ENCODE data around the gene KLF11. TPM values are rescaled to one million over a fixed set of nuclear protein-coding genes. Genes with fewer than 3 reads are reported as not detected.
"Not testable (repeated sequence)": the region's sequence is repeated elsewhere in the genome, so short reads cannot be mapped to it uniquely, and the experiment has no call there.

Gene KLF11
- total RNA-seq, 1 donor from 2014 or later, result 7.8 TPM

- Mint-ChIP-seq H3K27me3 (ENCODE audit: insufficient read depth) (peaks cover 52% of the 10 kb centered on the region), H3K36me3 (ENCODE audit: low read depth) (peaks cover 1% of the 10 kb centered on the region), H3K4me1 (ENCODE audit: low read depth) (peaks cover 34% of the 10 kb centered on the region), H3K4me3 (no peak overlapping the region), H3K9me3 (no peaks in the 10 kb centered on the region), H3K27ac (no peak overlapping the region)
- intact Hi-C loops (cut with micrococcal nuclease), result loop anchor here (1.0 kb wide), 1 partner anchor 9 kb away; no protein-coding TSS in a partner anchor
- DNase-seq (ENCODE audit: low spot score), result no peak
Observed at GRCh38 chr2:10083692-10084211, 40.4 kb downstream of the KLF11 start.

- no peak for DNase-seq (ENCODE audit: low spot score)
- Mint-ChIP-seq H3K27ac (peak overlapping the region; percentile 71), H3K27me3 (ENCODE audit: insufficient read depth) (peaks cover 50% of the 10 kb centered on the region), H3K4me3 (no peak overlapping the region), H3K36me3 (ENCODE audit: low read depth) (no peaks in the 10 kb centered on the region), H3K9me3 (no peaks in the 10 kb centered on the region), H3K4me1 (ENCODE audit: low read depth) (peaks cover 29% of the 10 kb centered on the region)
- intact Hi-C loops (cut with micrococcal nuclease), result loop anchor here (1.0 kb wide), 1 partner anchor 8 kb away; no protein-coding TSS in a partner anchor
Observed at GRCh38 chr2:10084223-10084865, 41.0 kb downstream of the KLF11 start.

GRCh38 chr2:10085043-10085667 lies 41.8 kb downstream of the KLF11 start:
- H3K27me3 Mint-ChIP-seq (ENCODE audit: insufficient read depth), result peaks cover 58% of the 10 kb centered on the region
- peaks cover 34% of the 10 kb centered on the region for H3K4me1 Mint-ChIP-seq (ENCODE audit: low read depth)
- intact Hi-C loops (cut with micrococcal nuclease), result no loop called here
- H3K27ac Mint-ChIP-seq, result no peak overlapping the region
- H3K36me3 Mint-ChIP-seq (ENCODE audit: low read depth), result no peaks in the 10 kb centered on the region
- H3K9me3 Mint-ChIP-seq, result no peaks in the 10 kb centered on the region
- no peak overlapping the region for H3K4me3 Mint-ChIP-seq
- no peak for DNase-seq (ENCODE audit: low spot score)

- no peaks in the 10 kb centered on the region for H3K36me3 Mint-ChIP-seq (ENCODE audit: low read depth)
- H3K27ac Mint-ChIP-seq, result no peak overlapping the region
- H3K4me3 Mint-ChIP-seq, result no peak overlapping the region
- peaks cover 34% of the 10 kb centered on the region for H3K4me1 Mint-ChIP-seq (ENCODE audit: low read depth)
- H3K27me3 Mint-ChIP-seq (ENCODE audit: insufficient read depth), result peaks cover 63% of the 10 kb centered on the region
- intact Hi-C loops (cut with micrococcal nuclease), result no loop called here
- DNase-seq (ENCODE audit: low spot score), result no peak
- H3K9me3 Mint-ChIP-seq, result no peaks in the 10 kb centered on the region
Observed at GRCh38 chr2:10085668-10086059, 42.3 kb downstream of the KLF11 start.

GRCh38 chr2:10086950-10087349 lies 43.6 kb downstream of the KLF11 start:
- H3K4me1 Mint-ChIP-seq (ENCODE audit: low read depth), result peaks cover 27% of the 10 kb centered on the region
- no peak overlapping the region for H3K4me3 Mint-ChIP-seq
- no peak for DNase-seq (ENCODE audit: low spot score)
- intact Hi-C loops (cut with micrococcal nuclease), result no loop called here
- peaks cover 63% of the 10 kb centered on the region for H3K27me3 Mint-ChIP-seq (ENCODE audit: insufficient read depth)
- H3K9me3 Mint-ChIP-seq, result peaks cover under 1% of the 10 kb centered on the region
- H3K36me3 Mint-ChIP-seq (ENCODE audit: low read depth), result no peaks in the 10 kb centered on the region
- H3K27ac Mint-ChIP-seq, result no peak overlapping the region

- no peaks in the 10 kb centered on the region for H3K36me3 Mint-ChIP-seq (ENCODE audit: low read depth)
- DNase-seq (ENCODE audit: low spot score), result no peak
- H3K27me3 Mint-ChIP-seq (ENCODE audit: insufficient read depth), result peaks cover 64% of the 10 kb centered on the region
- peaks cover 27% of the 10 kb centered on the region for H3K4me1 Mint-ChIP-seq (ENCODE audit: low read depth)
- H3K4me3 Mint-ChIP-seq, result no peak overlapping the region
- peaks cover 3% of the 10 kb centered on the region for H3K9me3 Mint-ChIP-seq
- no peak overlapping the region for H3K27ac Mint-ChIP-seq
- intact Hi-C loops (cut with micrococcal nuclease), result no loop called here
Observed at GRCh38 chr2:10087360-10087759, 44.0 kb downstream of the KLF11 start.

GRCh38 chr2:10089565-10090190 lies 46.3 kb downstream of the KLF11 start:
- no peak overlapping the region for H3K4me3 Mint-ChIP-seq
- peaks cover 55% of the 10 kb centered on the region for H3K27me3 Mint-ChIP-seq (ENCODE audit: insufficient read depth)
- no peak overlapping the region for H3K27ac Mint-ChIP-seq
- peaks cover 3% of the 10 kb centered on the region for H3K36me3 Mint-ChIP-seq (ENCODE audit: low read depth)
- H3K4me1 Mint-ChIP-seq (ENCODE audit: low read depth), result peaks cover 5% of the 10 kb centered on the region
- DNase-seq (ENCODE audit: low spot score), result no peak
- H3K9me3 Mint-ChIP-seq, result peaks cover 3% of the 10 kb centered on the region
- intact Hi-C loops (cut with micrococcal nuclease), result no loop called here

- Mint-ChIP-seq H3K9me3 (peaks cover 3% of the 10 kb centered on the region), H3K27ac (no peak overlapping the region)
- intact Hi-C loops (cut with micrococcal nuclease), result no loop called here
Observed at GRCh38 chr2:10091182-10091888, 48.0 kb downstream of the KLF11 start.

GRCh38 chr2:10091889-10092244 lies 48.5 kb downstream of the KLF11 start:
- not testable (repeated sequence) for H3K36me3 Mint-ChIP-seq (ENCODE audit: low read depth); H3K9me3 Mint-ChIP-seq; H3K4me3 Mint-ChIP-seq; DNase-seq (ENCODE audit: low spot score); H3K4me1 Mint-ChIP-seq (ENCODE audit: low read depth); H3K27ac Mint-ChIP-seq
- H3K27me3 Mint-ChIP-seq (ENCODE audit: insufficient read depth), result peaks cover 53% of the 10 kb centered on the region
- intact Hi-C loops (cut with micrococcal nuclease), result loop anchor here (1.0 kb wide), 1 partner anchor 8 kb away; no protein-coding TSS in a partner anchor

More at GRCh38 chr2:10091182-10091888, 48.0 kb downstream of the KLF11 start:
- peaks cover 53% of the 10 kb centered on the region for H3K27me3 Mint-ChIP-seq (ENCODE audit: insufficient read depth)
- H3K4me1 Mint-ChIP-seq (ENCODE audit: low read depth), result peaks cover 5% of the 10 kb centered on the region
- no peak for DNase-seq (ENCODE audit: low spot score)
- H3K4me3 Mint-ChIP-seq, result peak overlapping the region; percentile 64
- peaks cover 3% of the 10 kb centered on the region for H3K36me3 Mint-ChIP-seq (ENCODE audit: low read depth)

GRCh38 chr2:10094271-10094814 lies 51.0 kb downstream of the KLF11 start:
- peaks cover 51% of the 10 kb centered on the region for H3K27me3 Mint-ChIP-seq (ENCODE audit: insufficient read depth)

GRCh38 chr2:10095175-10095574 lies 51.8 kb downstream of the KLF11 start:
- intact Hi-C loops (cut with micrococcal nuclease), result no loop called here
- DNase-seq (ENCODE audit: low spot score), result no peak
- no peak overlapping the region for H3K27ac Mint-ChIP-seq
- no peak overlapping the region for H3K4me3 Mint-ChIP-seq
- peaks cover 45% of the 10 kb centered on the region for H3K27me3 Mint-ChIP-seq (ENCODE audit: insufficient read depth)
- H3K9me3 Mint-ChIP-seq, result peaks cover 3% of the 10 kb centered on the region
- H3K4me1 Mint-ChIP-seq (ENCODE audit: low read depth), result peaks cover 10% of the 10 kb centered on the region
- H3K36me3 Mint-ChIP-seq (ENCODE audit: low read depth), result peaks cover 3% of the 10 kb centered on the region

More at GRCh38 chr2:10094271-10094814, 51.0 kb downstream of the KLF11 start:
- intact Hi-C loops (cut with micrococcal nuclease), result no loop called here
- H3K9me3 Mint-ChIP-seq, result peaks cover 3% of the 10 kb centered on the region
- H3K4me3 Mint-ChIP-seq, result no peak overlapping the region
- H3K27ac Mint-ChIP-seq, result no peak overlapping the region
- H3K4me1 Mint-ChIP-seq (ENCODE audit: low read depth), result peaks cover 15% of the 10 kb centered on the region
- H3K36me3 Mint-ChIP-seq (ENCODE audit: low read depth), result peaks cover 3% of the 10 kb centered on the region
- DNase-seq (ENCODE audit: low spot score), result no peak

GRCh38 chr2:10096641-10097040 lies 53.3 kb downstream of the KLF11 start:
- intact Hi-C loops (cut with micrococcal nuclease), result loop anchor here (1.0 kb wide), 1 partner anchor 24 kb away; no protein-coding TSS in a partner anchor
- peaks cover 10% of the 10 kb centered on the region for H3K4me1 Mint-ChIP-seq (ENCODE audit: low read depth)
- no peak overlapping the region for H3K4me3 Mint-ChIP-seq
- no peak for DNase-seq (ENCODE audit: low spot score)
- H3K9me3 Mint-ChIP-seq, result peaks cover 3% of the 10 kb centered on the region
- H3K27me3 Mint-ChIP-seq (ENCODE audit: insufficient read depth), result peaks cover 40% of the 10 kb centered on the region
- H3K36me3 Mint-ChIP-seq (ENCODE audit: low read depth), result peaks cover 3% of the 10 kb centered on the region
- no peak overlapping the region for H3K27ac Mint-ChIP-seq
